ENCODE data around the gene EMP1. TPM values are rescaled to one million over a fixed set of nuclear protein-coding genes. Genes with fewer than 3 reads are reported as not detected.

Gene EMP1
- total and polyA plus RNA-seq, 2 donors (not counting 3 experiments of a cell fraction or from before 2014, with no cell fraction given), result 265 to 528 TPM

DNA sequence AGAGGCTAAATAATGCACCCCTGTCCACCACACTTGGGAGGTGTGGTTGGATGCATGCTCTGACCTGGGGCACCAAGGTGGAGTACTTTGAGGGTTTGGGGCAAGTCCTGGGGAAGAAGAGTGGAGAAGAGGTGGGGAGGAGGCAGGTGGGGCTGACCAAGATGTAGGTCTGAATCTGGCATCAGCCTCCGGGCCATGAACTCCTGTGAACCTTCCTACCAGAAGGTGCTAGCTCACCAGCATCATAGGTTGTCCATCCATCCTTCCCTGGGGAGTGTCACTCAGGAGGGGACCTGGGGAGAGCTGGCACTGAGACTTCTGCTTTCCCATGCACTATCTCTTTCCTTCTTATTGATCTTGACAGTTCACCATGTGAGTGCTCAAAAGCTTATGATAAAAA lies 13.6 kb upstream of the EMP1 start:
- H3K27me3 ChIP-seq (ENCODE audit: control insufficient read depth in 2 of 2, insufficient read depth in 2 of 2, low read length in 2 of 2), result no peaks in the 10 kb centered on the region
- H3K27ac ChIP-seq (ENCODE audit: insufficient read depth, low read depth, low read length), result no peak overlapping the region
- H3K4me2 ChIP-seq (ENCODE audit: insufficient read depth, low read length), result no peak overlapping the region
- FAIRE-seq, result no peak
- no peaks in the 10 kb centered on the region for H3K9me3 ChIP-seq (replicated peaks; ENCODE audit: control insufficient read depth, insufficient read depth, low read length)
- no peak for DNase-seq (ENCODE audit: low read depth, low spot score)
- TF ChIP-seq, protein P1, sequence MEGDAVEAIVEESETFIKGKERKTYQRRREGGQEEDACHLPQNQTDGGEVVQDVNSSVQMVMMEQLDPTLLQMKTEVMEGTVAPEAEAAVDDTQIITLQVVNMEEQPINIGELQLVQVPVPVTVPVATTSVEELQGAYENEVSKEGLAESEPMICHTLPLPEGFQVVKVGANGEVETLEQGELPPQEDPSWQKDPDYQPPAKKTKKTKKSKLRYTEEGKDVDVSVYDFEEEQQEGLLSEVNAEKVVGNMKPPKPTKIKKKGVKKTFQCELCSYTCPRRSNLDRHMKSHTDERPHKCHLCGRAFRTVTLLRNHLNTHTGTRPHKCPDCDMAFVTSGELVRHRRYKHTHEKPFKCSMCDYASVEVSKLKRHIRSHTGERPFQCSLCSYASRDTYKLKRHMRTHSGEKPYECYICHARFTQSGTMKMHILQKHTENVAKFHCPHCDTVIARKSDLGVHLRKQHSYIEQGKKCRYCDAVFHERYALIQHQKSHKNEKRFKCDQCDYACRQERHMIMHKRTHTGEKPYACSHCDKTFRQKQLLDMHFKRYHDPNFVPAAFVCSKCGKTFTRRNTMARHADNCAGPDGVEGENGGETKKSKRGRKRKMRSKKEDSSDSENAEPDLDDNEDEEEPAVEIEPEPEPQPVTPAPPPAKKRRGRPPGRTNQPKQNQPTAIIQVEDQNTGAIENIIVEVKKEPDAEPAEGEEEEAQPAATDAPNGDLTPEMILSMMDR (IDR thresholded peaks at IDR 0.05; ENCODE audit: extremely low read depth in 1 of 2, insufficient read depth in 1 of 2, low read depth in 1 of 2, low read length in 2 of 2), result no peak
- TF ChIP-seq POLR2A (IDR thresholded peaks at IDR 0.05; ENCODE audit: low read depth, low read length) (no peak), JUN (IDR thresholded peaks at IDR 0.05; ENCODE audit: borderline replicate concordance, insufficient read depth, insufficient read length, low read depth) (no peak), EZH2 (IDR thresholded peaks at IDR 0.05; ENCODE audit: borderline replicate concordance, low read depth, low read length, severe bottlenecking) (no peak), GATA2 (IDR thresholded peaks at IDR 0.05; ENCODE audit: insufficient read depth, insufficient read length, low read depth, low read length) (no peak), POLR2AphosphoS5 (IDR thresholded peaks at IDR 0.05; ENCODE audit: insufficient read depth, low read depth, low read length) (no peak), FOS (IDR thresholded peaks at IDR 0.05; ENCODE audit: borderline replicate concordance, insufficient read depth, low read length) (no peak), MYC (IDR thresholded peaks at IDR 0.05; ENCODE audit: low read depth, low read length) (no peak)
- TF ChIP-seq, protein P2, sequence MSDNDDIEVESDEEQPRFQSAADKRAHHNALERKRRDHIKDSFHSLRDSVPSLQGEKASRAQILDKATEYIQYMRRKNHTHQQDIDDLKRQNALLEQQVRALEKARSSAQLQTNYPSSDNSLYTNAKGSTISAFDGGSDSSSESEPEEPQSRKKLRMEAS (IDR thresholded peaks at IDR 0.05; ENCODE audit: insufficient read depth, insufficient read length), result no peak
- POLR2A ChIA-PET, result no interaction called here
- BruUV-seq (replicated peaks), result no TSS peak
- dilution Hi-C loops (cut with MboI; ENCODE audit: extremely low pct_ligation_motif_present, low sequenced_read_pairs) (no loop called here), intact Hi-C loops (cut with micrococcal nuclease) (no loop called here)
- no peaks in the 10 kb centered on the region for H3K79me2 ChIP-seq (ENCODE audit: control insufficient read depth, insufficient read depth, low read length)
- H3K9me1 ChIP-seq (replicated peaks; ENCODE audit: control insufficient read depth, extremely low read depth, insufficient read depth, low read length), result no peaks in the 10 kb centered on the region
- H3K4me1 ChIP-seq (ENCODE audit: control insufficient read depth, extremely low read depth, insufficient read depth, low read length), result peaks cover 7% of the 10 kb centered on the region
- CTCF ChIA-PET, result no interaction called here
- no peak overlapping the region for H2AFZ ChIP-seq (ENCODE audit: low read depth, low read length)
- no peak overlapping the region for H3K9ac ChIP-seq (replicated peaks; ENCODE audit: extremely low read depth, insufficient read depth, low read length)
- no peak overlapping the region for H3K4me3 ChIP-seq (replicated peaks in 1 of 3; ENCODE audit: insufficient read depth in 1 of 3, low read depth in 1 of 3, low read length in 3 of 3)
- no peaks in the 10 kb centered on the region for H3K36me3 ChIP-seq (ENCODE audit: control insufficient read depth in 2 of 2, extremely low read depth in 1 of 2, insufficient read depth in 2 of 2, low read length in 2 of 2)
- H4K20me1 ChIP-seq (replicated peaks; ENCODE audit: control insufficient read depth, extremely low read depth, insufficient read depth, low read length), result no peaks in the 10 kb centered on the region

Measured in endothelial cell of umbilical vein (primary cell).